Endothelial cell of hepatic sinusoid (primary cell): ENCODE data around the gene MLST8.
"Not testable (repeated sequence)": the region's sequence is repeated elsewhere in the genome, so short reads cannot be mapped to it uniquely, and the experiment has no call there.

Experiments
- in situ Hi-C: cut with HindIII; loops from 2 replicates; pipeline ENCODE4 v1.10.0; 2017; ENCODE audit warnings: low sequenced_read_pairs

Gene MLST8

DNA sequence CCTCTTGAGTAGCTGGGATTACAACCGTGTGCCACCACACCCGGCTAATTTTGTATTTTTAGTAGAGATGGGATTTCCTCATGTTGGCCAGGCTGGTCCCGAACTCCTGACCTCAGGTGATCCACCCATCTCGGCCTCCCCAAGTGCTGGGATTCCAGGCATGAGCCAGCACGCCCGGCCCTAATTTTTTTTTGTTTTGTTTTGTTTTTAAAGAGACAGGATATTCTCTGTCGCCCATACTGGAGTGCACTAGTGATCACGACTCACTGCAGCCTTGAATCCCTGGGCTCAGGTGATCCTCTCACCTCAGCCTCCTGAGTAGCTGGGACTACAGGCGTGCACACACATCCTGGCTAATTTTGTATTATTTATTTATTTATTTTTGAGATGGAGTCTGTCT is 35.1 kb downstream of the MLST8 start:
- in situ Hi-C loops = not testable (repeated sequence)

DNA sequence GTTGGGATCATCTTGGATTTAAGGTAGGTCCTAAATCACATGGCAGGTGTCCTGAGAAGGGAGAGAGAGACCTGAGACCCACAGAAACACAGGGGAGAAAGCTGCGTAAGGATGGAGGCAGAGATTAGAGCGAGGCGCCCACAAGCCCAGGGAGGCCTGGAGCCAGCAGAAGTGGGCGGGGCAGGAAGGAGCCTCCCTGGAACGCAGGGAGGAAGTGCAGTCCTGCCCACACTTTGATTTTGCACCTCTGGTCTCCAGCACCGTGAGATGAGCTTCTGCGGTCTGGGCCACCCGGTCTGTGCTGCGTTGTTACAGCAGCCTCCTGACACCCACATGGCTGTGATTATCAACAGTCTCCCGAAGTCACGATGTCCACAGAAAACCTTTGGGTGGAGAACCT is 37.3 kb downstream of the MLST8 start:
- in situ Hi-C loops = no loop called here

DNA sequence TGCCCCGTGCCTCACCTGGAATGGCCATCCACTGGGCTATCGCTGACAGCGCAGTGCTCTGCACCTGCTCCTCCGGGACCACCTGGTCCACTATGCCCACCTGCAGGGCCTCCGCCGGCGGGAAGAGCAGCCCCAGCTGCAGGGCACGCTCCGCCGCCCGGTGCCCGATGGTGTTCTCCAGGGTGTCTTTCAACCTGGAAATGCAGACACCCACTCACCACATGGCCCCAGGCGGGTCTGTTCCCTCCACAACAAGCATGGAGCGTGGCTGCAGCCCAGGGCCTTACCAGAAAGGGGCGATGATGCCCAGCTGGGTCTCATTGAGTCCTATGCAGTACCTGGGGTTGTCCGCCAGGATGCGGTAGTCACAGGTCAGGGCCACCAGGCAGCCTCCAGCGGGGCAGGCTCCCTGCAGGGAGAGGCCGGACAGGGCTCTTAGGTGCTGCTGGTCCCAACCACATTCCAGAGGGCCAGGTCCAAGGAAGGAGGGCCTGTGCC is 37.8 kb downstream of the MLST8 start:
- in situ Hi-C loops = no loop called here

GRCh38 chr16:2243781-2244180 is 38.5 kb downstream of the MLST8 start:
- in situ Hi-C loops = no loop called here

GRCh38 chr16:2244301-2244700 is 39.0 kb downstream of the MLST8 start:
- in situ Hi-C loops = no loop called here

DNA sequence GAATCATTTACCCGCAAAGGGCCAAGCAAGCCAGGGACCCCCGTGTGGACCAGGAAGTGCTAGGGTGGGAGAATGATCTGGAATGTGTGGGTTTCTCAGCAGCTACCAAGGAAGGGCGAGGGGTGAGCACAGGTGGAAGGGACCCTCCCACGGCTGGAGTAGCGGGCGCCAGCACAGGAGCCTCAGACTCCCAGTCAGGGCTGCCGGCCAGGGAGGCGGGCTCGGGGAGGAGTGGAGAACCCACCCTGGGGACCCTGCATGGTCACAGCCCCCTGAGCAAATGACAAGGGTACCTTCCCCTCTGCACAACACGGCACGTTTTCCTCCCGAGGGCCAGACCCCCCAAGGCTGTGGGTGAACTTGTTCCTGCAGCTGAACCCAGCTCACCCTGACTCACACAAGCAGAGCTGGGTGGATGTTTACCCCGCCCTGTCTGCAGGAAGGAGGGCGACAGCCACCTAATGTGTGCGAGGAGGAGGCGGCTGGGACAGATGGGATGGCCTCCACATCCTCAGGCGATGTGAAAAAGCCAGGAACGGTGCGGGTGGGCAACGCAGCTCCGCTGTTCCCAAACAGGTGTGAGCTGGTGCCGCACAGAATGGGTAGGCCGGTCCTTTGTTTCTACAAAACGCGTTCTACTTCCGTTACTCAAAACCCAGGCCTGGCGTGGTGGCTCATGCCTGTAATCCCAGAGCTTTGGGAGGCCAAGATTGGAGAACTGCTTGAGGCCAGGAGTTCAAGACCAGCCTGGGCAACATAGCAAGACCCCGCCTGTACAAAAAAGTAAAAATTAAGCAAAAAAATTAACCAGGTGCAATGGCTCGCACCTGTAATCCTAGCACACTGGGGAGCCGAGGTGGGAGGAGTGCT is 39.9 kb downstream of the MLST8 start:
- in situ Hi-C loops = no loop called here

DNA sequence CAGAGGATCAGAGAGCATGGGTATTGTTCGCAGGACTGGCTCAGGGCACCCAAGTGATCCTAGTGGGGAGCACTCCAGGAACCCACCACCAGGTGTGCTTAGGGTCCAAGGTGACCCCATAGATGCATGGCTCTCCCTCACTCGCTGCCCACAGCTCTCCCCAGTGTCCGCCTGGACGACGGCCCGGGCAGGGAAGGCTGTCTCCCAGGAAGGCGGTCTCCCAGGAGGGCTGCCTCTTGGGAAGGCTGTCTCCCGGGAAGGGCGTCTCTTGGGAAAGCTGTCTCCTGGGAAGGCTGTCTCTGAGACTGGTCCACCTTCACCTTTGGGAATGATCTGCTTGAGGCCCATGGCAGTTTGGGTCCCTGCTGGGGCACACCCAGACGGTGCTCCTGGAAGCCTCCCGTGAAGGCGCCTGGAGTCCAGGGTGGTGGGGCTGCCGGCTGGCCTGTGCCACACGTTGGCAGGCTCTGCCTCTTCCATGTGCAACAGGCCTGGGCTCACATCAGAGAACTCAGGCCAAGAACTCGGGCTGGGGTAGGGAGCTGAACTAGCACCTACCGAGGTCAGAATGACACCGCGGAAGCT is 41.1 kb downstream of the MLST8 start:
- in situ Hi-C loops = no loop called here

DNA sequence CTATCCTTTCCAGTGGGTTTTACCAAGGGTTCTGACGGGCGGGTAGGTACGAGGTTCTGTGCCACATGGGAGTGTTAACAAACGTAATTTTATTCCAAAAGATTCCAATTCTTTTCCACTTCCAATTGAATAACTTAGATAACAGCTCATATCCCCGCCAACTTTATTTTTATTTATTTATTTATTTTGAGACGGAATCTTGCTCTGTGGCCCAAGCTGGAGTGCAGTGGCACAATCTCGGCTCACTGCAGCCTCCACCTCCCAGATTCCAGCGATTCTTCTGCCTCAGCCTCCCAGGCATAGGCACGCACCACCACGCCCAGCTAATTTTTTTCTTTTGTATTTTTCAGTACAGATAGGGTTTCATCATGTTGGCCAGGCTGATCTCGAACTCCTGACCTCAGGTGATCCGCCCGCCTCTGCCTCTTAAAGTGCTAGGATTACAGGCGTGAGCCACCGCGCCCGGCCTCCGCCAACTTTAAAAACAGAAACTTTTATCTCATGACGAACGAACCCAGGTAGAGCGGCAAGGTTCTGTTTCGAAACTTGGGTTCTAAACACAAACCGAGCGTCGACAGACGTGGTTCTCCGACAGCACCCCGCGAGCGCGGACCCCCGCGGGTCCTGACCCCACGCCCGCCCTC is 45.5 kb downstream of the MLST8 start:
- in situ Hi-C loops = loop anchor here (25.0 kb wide), 1 partner anchor 437 kb away; the partner anchor contains the start of gene KCTD5

GRCh38 chr16:2251296-2252111 is 46.2 kb downstream of the MLST8 start, which contains the start of gene ECI1:
TSS of gene ECI1 (minus strand) at chr16:2251587. CDS start at chr16:2251566, 21 bp downstream.
- in situ Hi-C loops = loop anchor here (25.0 kb wide), 1 partner anchor 436 kb away; the partner anchor contains the start of gene KCTD5

DNA sequence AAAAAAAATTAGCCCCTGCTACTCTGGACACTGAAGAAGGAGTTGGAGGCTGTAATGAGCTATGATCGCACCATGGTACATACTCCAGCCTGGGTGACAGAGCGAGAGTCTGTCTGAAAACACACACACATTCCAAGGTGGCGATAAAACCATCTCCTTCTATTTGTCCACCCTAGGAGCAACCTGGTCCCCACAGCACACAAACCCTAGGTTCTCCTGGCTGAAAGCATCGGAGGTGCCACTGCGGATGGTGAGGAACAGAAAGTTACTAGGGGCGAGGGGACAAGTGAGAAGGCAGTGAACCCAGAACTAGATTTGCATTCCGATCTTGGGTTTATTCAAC is 47.5 kb downstream of the MLST8 start:
- in situ Hi-C loops = loop anchor here (25.0 kb wide), 1 partner anchor 435 kb away; the partner anchor contains the start of gene KCTD5

DNA sequence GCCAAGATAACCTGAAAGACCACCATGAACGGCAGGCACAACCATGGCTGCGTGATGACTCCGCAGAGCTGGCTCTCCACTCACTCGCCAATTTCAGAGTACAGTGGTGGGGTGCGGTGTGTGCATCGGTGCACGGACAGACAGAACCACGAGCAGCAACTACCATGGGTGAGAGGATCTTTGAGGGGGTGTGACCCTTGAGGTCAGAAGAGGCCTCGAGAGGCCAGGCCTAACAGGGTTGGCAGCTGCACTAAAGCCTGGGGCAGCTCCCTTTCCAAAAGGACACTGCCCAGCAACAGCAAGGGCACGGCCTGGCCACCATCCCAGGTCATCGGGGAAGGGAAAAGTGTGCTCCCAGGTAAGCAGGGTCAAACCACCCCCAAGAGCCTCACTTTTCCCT is 48.0 kb downstream of the MLST8 start:
- in situ Hi-C loops = loop anchor here (25.0 kb wide), 1 partner anchor 434 kb away; the partner anchor contains the start of gene KCTD5

DNA sequence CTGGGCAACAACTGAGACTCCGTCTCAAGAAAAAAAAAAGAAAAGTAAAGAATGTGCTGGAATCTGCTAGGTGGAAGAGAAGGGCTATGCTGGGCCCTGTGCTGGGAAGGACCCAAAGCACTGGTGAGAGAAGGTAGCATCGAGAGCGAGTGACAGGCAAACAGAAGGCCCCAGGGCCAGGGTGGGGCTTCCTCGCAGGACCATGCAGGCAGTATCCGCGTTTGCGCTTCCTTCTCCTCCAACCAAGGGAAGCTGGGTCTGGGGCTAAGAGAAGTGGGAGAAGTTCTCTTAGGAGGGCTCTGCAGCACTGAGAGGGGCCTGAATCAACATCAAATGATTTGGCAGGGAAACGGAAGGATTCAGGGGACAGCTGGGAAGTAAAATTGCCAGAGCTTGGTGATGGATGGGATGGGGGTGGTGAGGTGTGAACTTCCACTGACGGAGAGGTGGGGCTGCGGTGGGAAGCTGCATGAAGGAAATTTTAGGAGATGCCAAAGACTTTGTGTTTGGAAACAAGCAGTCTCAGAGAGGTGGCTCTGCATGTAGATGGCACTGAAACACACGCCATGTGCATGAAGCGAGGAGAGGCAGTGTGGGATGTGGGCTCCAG is 51.4 kb downstream of the MLST8 start:
- in situ Hi-C loops = loop anchor here (25.0 kb wide), 1 partner anchor 431 kb away; the partner anchor contains the start of gene KCTD5

GRCh38 chr16:2257726-2258125 is 52.5 kb downstream of the MLST8 start:
- in situ Hi-C loops = loop anchor here (25.0 kb wide), 1 partner anchor 430 kb away; the partner anchor contains the start of gene KCTD5

GRCh38 chr16:2258530-2258929 is 53.3 kb downstream of the MLST8 start:
- in situ Hi-C loops = loop anchor here (25.0 kb wide), 1 partner anchor 429 kb away; the partner anchor contains the start of gene KCTD5
